ENCODE data around the gene FOXN3. TPM values are rescaled to one million over a fixed set of nuclear protein-coding genes. Genes with fewer than 3 reads are reported as not detected.

FOXN3 gene
- total RNA-seq, 1 experiment from 2014 or later = 8.8 TPM

- no peak for ATAC-seq
- no peak overlapping the region for H3K27ac ChIP-seq (ENCODE audit: low read length)
- no TSS peak for BruUV-seq (replicated peaks)
These were observed 179.0 kb downstream of the FOXN3 start for GRCh38 chr14:89237921-89238529.

GRCh38 chr14:89236851-89237250, 180.2 kb downstream of the FOXN3 start:
- in situ Hi-C loops (cut with HindIII; ENCODE audit: low pct_unique_long_range_greater_than_20kb, low sequenced_read_pairs) = no loop called here
- intact Hi-C loops (cut with micrococcal nuclease; ENCODE audit: unreplicated experiment) = no loop called here
- CTCF ChIA-PET = no interaction called here

More at GRCh38 chr14:89237921-89238529, 179.0 kb downstream of the FOXN3 start:
- no peaks in the 10 kb centered on the region for H3K4me1 ChIP-seq (ENCODE audit: control insufficient read depth, insufficient read depth, low read length)
- TF ChIP-seq TCF7L2 (IDR thresholded peaks at IDR 0.05; ENCODE audit: low read depth, low read length) = no peak
- TF ChIP-seq CTCF (IDR thresholded peaks at IDR 0.05) = peak; percentile 33
- no peak for TF ChIP-seq REST (IDR thresholded peaks at IDR 0.05; ENCODE audit: insufficient read depth in 1 of 2, low read depth in 2 of 2, low read length in 1 of 2)
- ChIA-PET CTCF (no interaction called here), POLR2A (no interaction called here)
- H3K9me3 ChIP-seq (ENCODE audit: control insufficient read depth, insufficient read depth, low read depth, low read length) = no peaks in the 10 kb centered on the region
- H3K27me3 ChIP-seq (ENCODE audit: control insufficient read depth, insufficient read depth, low read length) = no peaks in the 10 kb centered on the region
- intact Hi-C loops (cut with micrococcal nuclease; ENCODE audit: unreplicated experiment) = no loop called here
- H3K4me3 ChIP-seq (ENCODE audit: low read depth in 2 of 2, low read length in 2 of 2) = no peak overlapping the region
- no peak for DNase-seq (ENCODE audit: low read depth, low spot score)
- in situ Hi-C loops (cut with HindIII; ENCODE audit: low pct_unique_long_range_greater_than_20kb, low sequenced_read_pairs) = no loop called here
- no peaks in the 10 kb centered on the region for H3K36me3 ChIP-seq (ENCODE audit: control insufficient read depth, insufficient read depth, low read length)

More at GRCh38 chr14:89236851-89237250, 180.2 kb downstream of the FOXN3 start:
- H3K36me3 ChIP-seq (ENCODE audit: control insufficient read depth, insufficient read depth, low read length) = no peaks in the 10 kb centered on the region
- no TSS peak for BruUV-seq (replicated peaks)
- H3K4me1 ChIP-seq (ENCODE audit: control insufficient read depth, insufficient read depth, low read length) = no peaks in the 10 kb centered on the region
- ATAC-seq (no peak), DNase-seq (ENCODE audit: low read depth, low spot score) (no peak)
- no peak overlapping the region for H3K4me3 ChIP-seq (ENCODE audit: low read depth in 2 of 2, low read length in 2 of 2)
- no peak overlapping the region for H3K27ac ChIP-seq (ENCODE audit: low read length)
- POLR2A ChIA-PET = no interaction called here
- no peak for TF ChIP-seq CTCF (IDR thresholded peaks at IDR 0.05)
- TF ChIP-seq REST (IDR thresholded peaks at IDR 0.05; ENCODE audit: insufficient read depth in 1 of 2, low read depth in 2 of 2, low read length in 1 of 2) = no peak
- TF ChIP-seq SIN3A (IDR thresholded peaks at IDR 0.05; ENCODE audit: borderline replicate concordance, insufficient read depth, low read depth, low read length) = no peak
- TF ChIP-seq POLR2AphosphoS5 (IDR thresholded peaks at IDR 0.05; ENCODE audit: low read depth, low read length) = no peak
- TF ChIP-seq TCF7L2 (IDR thresholded peaks at IDR 0.05; ENCODE audit: low read depth, low read length) = no peak
- H3K9me3 ChIP-seq (ENCODE audit: control insufficient read depth, insufficient read depth, low read depth, low read length) = no peaks in the 10 kb centered on the region
- H3K27me3 ChIP-seq (ENCODE audit: control insufficient read depth, insufficient read depth, low read length) = no peaks in the 10 kb centered on the region
